GM19035 (cell line): ENCODE measurements around the gene BRD9.
"Not testable (repeated sequence)": the region's sequence is repeated elsewhere in the genome, so short reads cannot be mapped to it uniquely, and the experiment has no call there.

Experiments
- ATAC-seq: cut with Tn5 transposase; IDR thresholded peaks from one replicate; pipeline ENCODE4 v1.9.1; 2021; ENCODE audit not compliant: unreplicated experiment

The BRD9 gene

DNA sequence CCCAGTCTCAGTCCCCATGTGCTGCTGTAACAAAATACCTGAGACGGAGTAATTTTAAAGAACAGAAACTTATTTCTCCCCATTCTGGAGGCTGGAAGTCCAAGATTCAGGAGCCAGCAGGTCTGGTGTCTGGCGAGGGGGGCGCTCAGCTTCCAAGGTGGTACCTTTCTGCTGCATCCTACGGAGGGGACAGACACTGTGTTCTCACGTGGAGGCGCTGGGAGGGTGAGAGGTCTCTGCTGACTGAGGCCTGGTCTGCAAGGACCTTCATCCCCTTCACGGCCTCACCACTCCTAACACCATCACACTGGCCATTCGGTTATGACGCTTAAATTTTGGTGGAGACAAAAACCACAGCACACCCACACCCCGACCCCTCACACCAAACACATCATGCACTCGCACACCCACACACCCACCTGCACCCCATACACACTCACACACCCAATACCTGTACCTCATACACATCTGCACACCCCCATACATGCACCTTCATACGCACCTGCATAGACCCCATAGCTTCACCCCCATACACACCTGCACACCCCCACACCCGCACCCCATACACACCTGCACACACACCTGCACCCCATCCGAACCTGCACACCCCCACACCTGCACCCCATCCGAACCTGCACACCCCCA lies 32.0 kb downstream of the BRD9 start:
- no peak for ATAC-seq

DNA sequence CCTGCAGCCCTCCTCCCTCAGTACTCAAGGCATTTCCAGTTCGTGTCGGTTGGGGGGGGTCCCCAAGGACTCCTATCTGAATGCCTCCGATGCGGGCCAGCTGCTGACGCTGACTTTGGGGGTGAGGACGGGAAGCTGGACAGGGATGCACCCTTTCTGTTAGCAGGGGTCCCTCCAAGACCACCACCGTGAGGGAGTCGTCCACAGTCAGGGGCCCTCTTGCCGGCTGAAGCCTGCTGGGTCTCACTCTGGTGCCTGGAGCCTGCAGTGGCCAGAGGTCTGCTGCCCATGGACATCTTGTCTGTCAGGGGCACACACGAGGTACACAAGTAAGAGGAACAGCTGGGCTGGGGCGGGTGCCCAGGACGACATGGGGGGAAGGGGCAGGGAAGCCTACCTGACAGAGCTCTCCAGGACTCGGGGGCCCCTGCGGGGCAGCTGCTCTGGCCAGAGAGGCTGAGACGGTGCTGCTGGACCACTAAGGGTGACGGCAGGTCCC lies 32.8 kb downstream of the BRD9 start:
- ATAC-seq = no peak

DNA sequence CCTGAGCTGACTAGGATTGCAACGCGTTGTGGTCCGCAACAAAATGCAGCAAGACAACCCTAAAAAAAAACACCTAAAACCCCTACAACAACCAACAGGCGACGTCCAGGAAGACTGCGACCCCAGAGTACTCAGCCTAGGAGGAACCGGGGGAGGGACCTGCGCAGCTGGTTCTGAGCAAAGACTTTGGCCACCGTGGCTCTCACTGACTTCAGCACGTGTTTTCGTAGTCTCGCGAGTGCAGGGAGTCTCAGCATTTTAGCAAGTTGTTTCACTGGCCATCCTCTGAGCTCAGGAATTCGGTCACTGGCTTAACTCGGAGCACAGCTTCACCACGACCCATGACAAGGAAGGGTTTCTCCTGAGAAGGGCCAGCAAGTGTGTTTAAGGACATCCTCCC lies 33.2 kb downstream of the BRD9 start:
- ATAC-seq = no peak

DNA sequence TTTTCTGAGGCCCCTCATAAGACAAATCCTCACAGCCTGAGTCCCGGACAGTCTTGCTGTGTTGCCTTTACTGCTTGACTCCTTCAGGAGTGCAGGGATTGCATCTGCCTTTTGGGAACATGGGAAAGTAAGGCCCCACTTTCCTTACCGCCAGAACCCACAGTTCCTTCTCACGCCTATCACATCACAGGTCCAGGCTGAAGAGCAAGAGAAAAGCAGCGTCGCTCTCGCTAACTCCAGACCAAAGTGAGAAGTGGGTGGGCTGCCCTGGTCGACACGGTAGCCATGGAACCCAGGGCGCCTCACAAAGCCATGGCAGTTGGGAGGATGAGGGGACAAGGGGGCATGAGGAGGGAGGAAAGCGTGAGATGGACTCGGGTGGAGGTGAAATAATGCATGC lies 33.9 kb downstream of the BRD9 start:
- no peak for ATAC-seq

DNA sequence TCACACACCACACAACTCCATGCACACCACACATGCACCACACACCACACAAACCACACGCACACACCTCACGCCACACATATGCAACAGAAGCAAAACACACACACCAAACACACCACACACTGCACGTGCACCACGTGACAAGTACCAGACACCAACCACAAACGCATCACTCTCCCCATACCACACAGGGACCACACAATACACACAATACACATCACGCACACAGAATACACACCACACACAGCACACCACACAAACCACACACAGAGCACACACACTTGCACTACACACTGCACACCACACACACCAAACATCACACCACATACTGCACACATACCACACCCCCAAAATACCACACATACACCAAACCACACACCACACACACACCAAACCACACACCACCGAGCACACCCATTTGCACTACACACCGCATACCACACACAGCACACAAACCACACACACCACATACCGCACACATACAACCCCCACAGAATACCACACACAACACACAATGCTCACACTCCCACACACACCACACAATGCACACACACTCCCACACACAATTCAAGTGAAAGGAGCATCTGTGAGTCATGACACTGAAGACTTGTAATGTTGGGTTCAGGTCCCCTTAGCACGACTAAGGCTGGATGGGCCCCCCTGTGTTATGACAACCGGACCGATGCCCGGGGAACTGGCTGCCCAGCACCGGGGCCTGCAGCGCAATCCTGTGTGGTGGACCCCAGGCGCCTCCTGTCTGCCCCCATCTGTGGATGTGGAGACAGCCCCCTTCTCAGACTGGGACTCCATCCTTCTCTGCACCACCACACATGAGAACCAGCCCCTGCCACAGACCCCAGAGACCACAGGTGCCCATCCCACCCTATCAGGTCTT lies 35.8 kb downstream of the BRD9 start:
- ATAC-seq = no peak

DNA sequence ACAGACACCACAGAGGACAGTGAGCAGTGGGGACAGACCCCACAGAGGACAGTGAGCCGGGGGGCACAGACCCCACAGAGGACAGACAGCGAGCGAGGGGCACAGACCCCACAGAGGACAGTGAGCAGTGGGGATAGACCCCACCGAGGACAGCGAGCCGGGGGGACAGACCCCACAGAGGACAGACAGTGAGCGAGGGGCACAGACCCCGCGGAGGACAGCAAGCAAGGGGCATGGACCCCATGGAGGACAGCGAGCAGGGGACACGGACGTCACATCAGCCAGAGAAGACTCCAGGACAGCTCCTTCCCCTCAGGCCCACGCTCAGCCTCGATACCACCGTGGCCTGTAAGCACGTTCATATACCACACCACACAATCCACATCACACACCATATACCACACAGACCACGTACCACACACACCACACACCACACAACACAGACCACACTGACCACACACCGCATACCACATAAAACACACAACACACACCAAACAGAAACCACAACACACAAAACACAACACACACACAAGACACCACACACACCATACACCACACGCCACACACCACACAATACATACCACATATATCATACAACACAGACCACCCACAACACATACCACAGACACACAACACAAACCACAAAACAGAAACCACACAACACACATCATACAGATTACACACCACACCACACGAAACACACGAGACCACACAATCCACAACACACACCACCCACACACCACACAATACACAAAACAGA lies 36.6 kb downstream of the BRD9 start:
- ATAC-seq = no peak

DNA sequence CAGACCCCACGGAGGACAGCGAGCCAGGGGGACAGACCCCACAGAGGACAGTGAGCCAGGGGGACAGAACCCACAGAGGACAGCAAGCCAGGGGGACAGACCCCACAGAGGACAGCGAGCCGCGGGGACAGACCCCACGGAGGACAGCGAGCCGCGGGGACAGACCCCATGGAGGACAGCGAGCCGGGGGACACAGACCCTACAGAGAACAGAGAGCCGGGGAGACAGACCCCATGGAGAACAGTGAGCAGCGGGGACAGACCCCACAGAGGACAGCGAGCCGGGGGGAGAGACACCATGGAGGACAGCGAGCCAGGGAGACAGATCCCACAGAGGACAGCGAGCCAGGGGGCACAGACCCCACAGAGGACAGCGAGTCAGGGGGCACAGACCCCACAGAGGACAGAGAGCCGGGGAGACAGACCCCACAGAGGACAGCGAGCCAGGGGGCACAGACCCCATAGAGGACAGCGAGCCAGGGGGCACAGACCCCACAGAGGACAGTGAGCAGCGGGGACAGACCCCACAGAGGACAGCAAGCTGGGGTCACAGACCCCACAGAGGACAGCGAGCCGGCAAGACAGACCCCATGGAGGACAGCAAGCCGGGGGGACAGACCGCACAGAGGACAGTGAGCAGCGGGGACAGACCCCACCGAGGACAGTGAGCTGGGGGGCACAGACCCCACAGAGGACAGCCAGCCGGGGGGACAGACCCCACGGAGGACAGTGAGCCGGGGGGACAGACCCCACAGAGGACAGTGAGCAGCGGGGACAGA lies 37.4 kb downstream of the BRD9 start:
- ATAC-seq = no peak

DNA sequence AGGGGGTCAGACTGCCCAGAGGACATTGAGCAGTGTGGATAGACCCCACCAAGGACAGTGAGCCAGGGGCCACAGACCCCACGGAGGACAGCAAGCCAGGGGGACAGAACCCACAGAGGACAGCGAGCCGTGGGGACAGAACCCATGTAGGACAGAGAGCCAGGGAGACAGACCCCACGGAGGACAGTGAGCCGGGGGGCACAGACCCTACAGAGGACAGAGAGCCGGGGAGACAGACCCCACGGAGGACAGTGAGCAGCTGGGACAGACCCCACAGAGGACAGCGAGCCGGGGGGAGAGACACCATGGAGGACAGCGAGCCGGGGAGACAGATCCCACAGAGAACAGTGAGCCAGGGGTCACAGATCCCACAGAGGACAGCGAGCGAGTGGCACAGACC lies 38.4 kb downstream of the BRD9 start:
- ATAC-seq = no peak

DNA sequence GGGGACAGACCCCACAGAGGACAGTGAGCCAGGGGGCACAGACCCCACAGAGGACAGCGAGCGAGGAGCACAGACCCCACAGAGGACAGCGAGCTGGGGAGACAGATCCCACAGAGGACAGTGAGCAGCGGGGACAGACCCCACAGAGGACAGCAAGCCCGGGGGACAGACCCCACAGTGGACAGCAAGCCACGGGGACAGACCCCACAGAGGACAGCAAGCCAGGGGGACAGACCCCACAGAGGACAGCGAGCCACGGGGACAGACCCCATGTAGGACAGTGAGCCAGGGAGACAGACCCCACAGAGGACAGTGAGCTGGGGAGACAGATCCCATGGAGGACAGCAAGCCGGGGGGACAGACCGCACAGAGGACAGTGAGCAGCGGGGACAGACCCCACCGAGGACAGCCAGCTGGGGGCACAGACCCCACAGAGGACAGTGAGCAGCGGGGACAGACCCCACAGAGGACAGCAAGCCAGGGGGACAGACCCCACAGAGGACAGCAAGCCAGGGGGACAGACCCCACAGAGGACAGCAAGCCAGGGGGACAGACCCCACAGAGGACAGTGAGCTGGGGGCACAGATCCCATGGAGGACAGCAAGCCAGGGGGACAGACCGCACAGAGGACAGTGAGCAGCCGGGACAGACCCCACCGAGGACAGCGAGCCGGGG lies 39.0 kb downstream of the BRD9 start:
- not testable (repeated sequence) for ATAC-seq

DNA sequence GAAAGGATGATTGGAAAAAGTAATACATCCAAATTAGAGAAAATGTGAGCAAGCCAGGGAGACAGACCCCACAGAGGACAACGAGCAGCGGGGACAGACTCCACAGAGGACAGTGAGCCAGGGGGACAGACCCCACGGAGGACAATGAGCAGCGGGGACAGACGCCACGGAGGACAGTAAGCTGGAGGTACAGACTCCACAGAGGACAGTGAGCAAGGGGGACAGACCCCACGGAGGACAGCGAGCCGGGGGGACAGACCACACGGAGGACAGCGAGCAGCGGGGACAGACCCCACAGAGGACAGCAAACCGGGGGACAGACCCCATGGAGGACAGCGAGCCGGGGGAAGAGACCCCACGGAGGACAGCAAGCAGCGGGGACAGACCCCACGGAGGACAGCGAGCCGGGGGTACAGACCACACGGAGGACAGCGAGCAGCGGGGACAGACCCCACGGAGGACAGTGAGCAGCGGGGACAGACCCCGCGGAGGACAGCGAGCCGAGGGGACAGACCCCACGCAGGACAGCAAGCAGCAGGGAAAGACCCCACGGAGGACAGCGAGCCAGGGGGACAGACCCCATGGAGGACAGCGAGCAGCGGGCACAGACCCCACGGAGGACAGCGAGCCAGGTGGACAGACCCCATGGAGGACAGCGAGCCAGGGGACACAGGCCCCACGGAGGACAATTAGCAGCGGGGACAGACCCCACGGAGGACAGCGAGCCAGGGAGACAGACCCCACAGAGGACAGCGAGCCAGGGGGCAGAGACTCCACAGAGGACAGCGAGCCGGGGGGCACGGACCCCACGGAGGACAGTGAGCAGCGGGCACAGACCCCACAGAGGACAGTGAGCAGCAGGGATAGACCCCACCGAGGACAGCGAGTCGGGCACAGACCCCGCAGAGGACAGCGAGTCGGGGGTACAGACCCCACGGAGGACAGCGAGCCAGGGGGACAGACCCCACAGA lies 39.9 kb downstream of the BRD9 start:
- ATAC-seq = no peak

DNA sequence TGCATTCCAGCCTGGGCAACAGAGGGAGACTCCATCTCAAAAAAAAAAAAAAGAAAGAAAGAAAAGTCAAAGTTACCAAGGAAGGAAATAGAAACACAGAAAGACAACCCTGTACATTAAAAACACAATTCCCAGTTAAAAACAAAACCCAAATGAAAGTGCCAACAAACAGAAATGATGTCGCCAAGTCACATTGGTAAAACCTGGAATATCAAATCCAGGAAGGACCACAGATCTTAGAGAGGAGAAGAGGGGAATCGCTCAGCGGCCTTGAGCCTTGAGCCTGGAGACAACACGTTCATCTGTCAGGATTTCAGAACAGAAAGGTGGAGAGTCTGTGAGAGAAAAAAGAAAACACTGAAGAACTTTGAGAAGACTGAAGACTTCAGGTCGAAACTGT lies 40.6 kb downstream of the BRD9 start:
- ATAC-seq = no peak

DNA sequence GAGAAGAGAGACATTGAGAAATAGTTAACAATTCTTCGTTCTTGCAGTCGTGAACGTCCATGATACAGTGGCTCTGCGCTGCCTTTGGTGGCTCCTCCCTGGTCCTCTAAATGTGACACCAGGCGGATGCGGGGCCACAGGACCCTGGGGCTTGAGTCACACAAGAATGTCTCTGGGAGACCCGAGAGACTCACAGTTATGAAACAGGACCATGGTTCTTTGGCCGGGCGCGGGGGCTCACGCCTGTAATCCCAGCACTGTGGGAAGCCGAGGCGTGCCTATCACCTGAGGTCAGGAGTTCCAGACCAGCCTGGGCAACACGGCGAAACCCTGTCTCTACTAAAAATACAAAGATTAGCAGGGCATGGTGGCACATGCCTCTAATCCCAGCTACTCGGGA lies 41.0 kb downstream of the BRD9 start:
- ATAC-seq = no peak

DNA sequence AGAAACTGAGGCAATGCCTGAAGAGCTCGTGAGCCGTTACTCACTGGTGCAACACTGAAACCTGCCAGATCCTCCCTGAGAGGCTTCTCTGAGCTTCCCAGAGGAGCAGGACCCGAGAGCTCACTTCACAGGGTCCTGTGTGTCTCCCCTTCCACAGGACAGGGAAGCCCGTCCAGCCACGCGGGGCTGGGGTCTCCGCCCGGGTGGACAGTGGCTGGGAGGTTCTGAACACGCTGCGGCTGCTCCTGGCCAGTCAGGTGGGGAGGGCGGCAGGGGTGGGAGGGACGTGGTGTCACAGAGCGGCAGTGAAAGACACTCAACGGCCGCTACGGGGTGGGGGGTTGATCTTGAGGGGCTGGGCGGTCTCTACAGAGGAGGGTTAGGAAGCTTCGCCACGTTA lies 41.5 kb downstream of the BRD9 start:
- no peak for ATAC-seq

DNA sequence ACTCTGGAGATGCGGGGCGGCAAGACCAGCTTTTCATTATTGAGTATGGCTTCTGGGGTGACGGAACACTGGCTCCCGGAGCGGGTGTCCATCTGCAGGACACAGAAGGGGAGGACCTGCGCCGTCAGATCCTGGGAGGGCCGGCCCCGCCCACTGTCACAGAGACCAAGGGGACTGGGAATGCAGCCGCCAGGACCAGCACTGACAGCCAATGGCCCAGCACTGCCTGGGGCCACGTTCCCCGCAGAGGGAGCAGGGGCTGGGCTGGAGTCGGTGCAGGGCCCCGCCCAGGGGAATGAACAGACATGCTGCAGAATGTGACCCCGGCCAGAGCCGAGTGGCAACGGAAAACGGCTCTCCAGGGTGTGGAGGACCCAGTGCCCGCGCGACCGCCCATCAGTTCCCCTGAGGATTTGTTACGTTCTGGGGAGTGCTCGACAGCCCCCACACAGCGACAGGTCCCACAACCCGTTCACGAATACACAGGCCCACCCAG lies 42.0 kb downstream of the BRD9 start, which contains the start of gene ZDHHC11:
Gene ZDHHC11, minus strand, starts transcription at position 476 of the 496 bp plus-strand sequence. Its CDS starts 384 bp downstream, at position 92.
- ATAC-seq = no peak

DNA sequence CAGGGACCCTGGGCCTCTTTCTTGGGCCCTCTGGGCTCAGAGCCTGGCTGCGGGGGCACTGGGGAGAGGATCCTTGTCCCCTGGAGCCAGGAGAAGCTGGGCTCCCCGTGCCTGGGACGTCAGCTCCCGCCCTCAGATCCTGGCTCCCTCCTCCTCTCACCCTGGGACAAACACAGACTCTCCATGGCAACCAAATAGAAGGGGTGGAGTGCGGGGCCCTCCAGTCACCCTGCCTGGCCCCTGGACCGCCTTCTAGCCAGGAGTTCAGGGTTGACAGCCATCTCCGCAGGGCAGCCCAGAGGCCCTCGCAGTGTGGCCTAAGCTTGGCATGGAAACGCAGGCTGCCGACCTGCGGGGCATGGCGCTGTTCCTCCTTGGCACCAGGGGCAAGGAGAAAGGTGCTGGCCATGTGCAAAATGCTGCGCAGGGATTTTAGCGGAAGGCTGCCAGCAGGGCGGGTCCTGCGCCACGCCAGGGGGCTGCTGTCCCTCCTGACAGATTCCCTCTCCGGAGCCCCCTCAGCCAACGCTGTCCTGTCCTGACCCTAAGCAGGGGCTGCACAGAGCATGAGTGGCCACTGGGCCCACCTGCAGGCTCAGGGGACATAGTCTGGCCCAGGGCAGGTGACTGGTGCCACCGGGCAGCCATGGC lies 42.8 kb downstream of the BRD9 start:
- no peak for ATAC-seq

DNA sequence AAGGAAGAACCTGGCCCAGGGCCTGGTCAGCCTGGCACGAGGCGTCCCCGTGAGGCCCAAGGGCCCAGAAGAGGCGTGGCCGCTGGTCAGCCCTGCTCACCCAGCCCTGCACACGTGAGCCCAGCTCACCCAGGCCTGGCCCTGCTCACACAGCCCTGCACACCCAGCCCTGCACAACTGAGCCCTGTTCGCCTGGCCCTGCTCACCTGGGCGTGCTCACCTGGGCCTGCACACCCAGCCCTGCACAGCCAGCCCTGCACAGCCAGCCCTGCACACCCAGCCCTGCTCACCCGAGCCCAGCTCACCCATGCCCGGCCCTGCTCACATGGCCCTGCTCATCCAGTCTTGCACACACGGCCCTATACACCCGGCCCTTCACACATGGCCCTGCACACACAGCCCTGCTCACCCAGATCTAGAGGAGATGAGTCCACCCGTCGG lies 43.9 kb downstream of the BRD9 start:
- no peak for ATAC-seq

DNA sequence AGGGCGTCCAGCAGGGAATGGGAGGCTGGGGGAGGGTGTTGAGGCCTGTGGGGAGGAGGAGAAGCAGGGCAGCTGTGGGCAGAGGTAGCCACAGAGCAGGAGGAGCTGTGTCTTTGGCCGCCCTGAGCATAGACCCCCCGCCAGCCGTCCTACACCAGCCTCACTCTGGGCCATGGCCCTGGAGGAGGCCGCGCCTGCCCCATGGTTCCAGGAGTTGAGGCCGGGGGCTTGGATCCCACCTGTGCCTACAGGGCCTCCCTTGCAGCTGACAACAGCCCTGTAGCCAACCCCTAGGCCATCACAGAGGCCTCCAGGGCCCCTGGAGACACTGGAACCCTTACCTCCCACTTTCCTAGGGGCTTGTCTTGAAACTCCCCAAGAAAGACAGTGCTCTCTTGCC lies 44.9 kb downstream of the BRD9 start:
- ATAC-seq = not testable (repeated sequence)

DNA sequence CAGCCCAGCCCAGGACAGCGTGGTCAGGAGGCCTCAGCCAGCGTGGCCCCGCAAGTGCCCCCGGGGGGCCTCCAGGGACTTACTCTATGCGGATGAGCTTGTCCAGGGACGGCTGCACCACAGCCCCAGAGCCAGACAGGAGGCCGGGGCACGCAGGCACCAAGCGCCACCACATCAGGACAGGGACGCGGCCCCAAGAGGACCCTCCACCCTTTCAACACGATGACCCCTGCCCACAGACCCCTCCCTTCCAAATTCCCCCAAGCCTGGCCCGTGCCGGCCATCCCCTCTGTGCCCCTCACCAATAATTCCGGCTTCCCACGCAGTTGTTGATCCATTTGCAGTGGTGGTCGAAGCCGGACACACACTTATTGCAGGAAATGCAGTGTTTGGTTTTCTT lies 45.4 kb downstream of the BRD9 start:
- not testable (repeated sequence) for ATAC-seq
